K562 treated with DMSO at 1 percent for 4 hours (cell line): Measurements from ENCODE around the gene PKIB. TPM values are rescaled to one million over a fixed set of nuclear protein-coding genes. Genes with fewer than 3 reads are reported as not detected.

Source experiments
- total RNA-seq: library from RNA; unstranded; fragments of 300-600 nt; gene quantifications from 2 replicates; pipeline ENCODE4 v1.2.3, GENCODE V29; 2022; ENCODE audit not compliant: insufficient read depth

Gene PKIB
- total RNA-seq: 9.1 and 15.0 TPM in 2 replicates

GRCh38 chr6:122609881-122610689 is at the start of gene PKIB:
PKIB (plus strand) TSS chr6:122610405; CDS start chr6:122717795, 107,390 bp downstream.

Other genes with a start within 250 kb of the PKIB start
- gene HSF2, start 210.8 kb upstream of the PKIB start, total RNA-seq: 16.8 and 18.8 TPM in 2 replicates
- 42.2 and 47.9 TPM in 2 replicates for gene SERINC1, start 138.6 kb upstream of the PKIB start, total RNA-seq
- not detected in 2 replicates for gene FABP7, start 169.3 kb downstream of the PKIB start, total RNA-seq
- 0.74 and 1.7 TPM in 2 replicates for gene SMPDL3A, start 178.9 kb downstream of the PKIB start, total RNA-seq